Measurements from ENCODE around the gene TXNDC11.

Gene TXNDC11

GRCh38 chr16:11716336-11716735 lies 26.3 kb downstream of the TXNDC11 start:
- TF ChIP-seq CTCF (IDR thresholded peaks at IDR 0.05; ENCODE audit: extremely low read depth, missing control alignments), result no peak
- no peak for DNase-seq (ENCODE audit: low spot score)

GRCh38 chr16:11715246-11715947 lies 27.3 kb downstream of the TXNDC11 start:
- no peak for TF ChIP-seq CTCF (IDR thresholded peaks at IDR 0.05; ENCODE audit: extremely low read depth, missing control alignments)
- peak; percentile 39 for DNase-seq (ENCODE audit: low spot score)

- DNase-seq (ENCODE audit: low spot score), result no peak
- no peak for TF ChIP-seq CTCF (IDR thresholded peaks at IDR 0.05; ENCODE audit: extremely low read depth, missing control alignments)
Measured at GRCh38 chr16:11712122-11712521, 30.5 kb downstream of the TXNDC11 start.

- TF ChIP-seq CTCF (IDR thresholded peaks at IDR 0.05; ENCODE audit: extremely low read depth, missing control alignments), result no peak
- no peak for DNase-seq (ENCODE audit: low spot score)
Measured at GRCh38 chr16:11711662-11712061, 31.0 kb downstream of the TXNDC11 start.

- no peak for TF ChIP-seq CTCF (IDR thresholded peaks at IDR 0.05; ENCODE audit: extremely low read depth, missing control alignments)
- no peak for DNase-seq (ENCODE audit: low spot score)
Measured at GRCh38 chr16:11708421-11708820, 34.2 kb downstream of the TXNDC11 start.

GRCh38 chr16:11707679-11708197 lies 34.9 kb downstream of the TXNDC11 start:
- DNase-seq (ENCODE audit: low spot score), result no peak
- no peak for TF ChIP-seq CTCF (IDR thresholded peaks at IDR 0.05; ENCODE audit: extremely low read depth, missing control alignments)

- no peak for TF ChIP-seq CTCF (IDR thresholded peaks at IDR 0.05; ENCODE audit: extremely low read depth, missing control alignments)
- no peak for DNase-seq (ENCODE audit: low spot score)
Measured at GRCh38 chr16:11706180-11706742, 36.4 kb downstream of the TXNDC11 start.

Measured in GM20000 (cell line).